Vagina (tissue), 2 donors: ENCODE data around the gene CDKN2AIP.

Source experiments
- CTCF ChIP-seq, 3 experiments: fragments of 450-650 bp in 2 of 3; fragments of 200-600 bp in 1 of 3; sonication (generic) in 1 of 3; IDR thresholded peaks; one replicate each; pipeline ENCODE4 v1.5.1; 2017 to 2019; ENCODE audit warnings: antibody characterized with exemption in 3 of 3, mild to moderate bottlenecking in 2 of 3, moderate library complexity in 2 of 3
- POLR2A ChIP-seq, 2 donors: fragments of 450-650 bp; IDR thresholded peaks; one replicate each; pipeline ENCODE4 v1.6.1; 2017; ENCODE audit warnings: antibody characterized with exemption in 2 of 2, mild to moderate bottlenecking in 2 of 2, moderate library complexity in 2 of 2
- POLR2AphosphoS5 ChIP-seq, 2 donors: sonication (generic); formaldehyde crosslinking; IDR thresholded peaks; one replicate each; pipeline ENCODE4 v1.9.0; 2017; ENCODE audit warnings: antibody characterized with exemption in 2 of 2, mild to moderate bottlenecking in 2 of 2, low read depth in 1 of 2; ENCODE audit not compliant: insufficient read depth in 1 of 2

GRCh38 chr4:183469285-183469684 lies 24.8 kb downstream of the CDKN2AIP start:
- TF ChIP-seq CTCF (IDR thresholded peaks at IDR 0.05) = no peak
- no peak for TF ChIP-seq POLR2AphosphoS5 (IDR thresholded peaks at IDR 0.05; ENCODE audit: insufficient read depth in 1 of 2, low read depth in 1 of 2)
- TF ChIP-seq POLR2A (IDR thresholded peaks at IDR 0.05) = no peak
